Upper lobe of left lung (tissue), 4 donors: ENCODE results near the gene LHX2.

Source experiments
- EP300 ChIP-seq, 4 donors: sonication (generic); formaldehyde crosslinking; IDR thresholded peaks; one replicate each; pipeline ENCODE4 v1.5.1; 2017; ENCODE audit warnings: antibody characterized with exemption in 4 of 4, control low read depth in 2 of 4
- POLR2A ChIP-seq, 4 donors: fragments of 450-650 bp; IDR thresholded peaks; one replicate each; pipeline ENCODE4 v1.5.1; 2016 to 2017; ENCODE audit warnings: antibody characterized with exemption in 4 of 4, mild to moderate bottlenecking in 2 of 4
- POLR2AphosphoS5 ChIP-seq, 2 donors: sonication (generic); formaldehyde crosslinking; IDR thresholded peaks; one replicate each; pipeline ENCODE4 v1.5.1; 2017; ENCODE audit warnings: antibody characterized with exemption in 2 of 2
- TF ChIP-seq, protein P1 (sequence below), 6 experiments: fragments of 450-650 bp in 4 of 6; fragments of 200-600 bp in 2 of 6; sonication (generic) in 2 of 6; IDR thresholded peaks; one replicate each; pipeline ENCODE4 v1.5.1; 2016 to 2019; ENCODE audit warnings: antibody characterized with exemption in 6 of 6

- TF ChIP-seq, protein P1, sequence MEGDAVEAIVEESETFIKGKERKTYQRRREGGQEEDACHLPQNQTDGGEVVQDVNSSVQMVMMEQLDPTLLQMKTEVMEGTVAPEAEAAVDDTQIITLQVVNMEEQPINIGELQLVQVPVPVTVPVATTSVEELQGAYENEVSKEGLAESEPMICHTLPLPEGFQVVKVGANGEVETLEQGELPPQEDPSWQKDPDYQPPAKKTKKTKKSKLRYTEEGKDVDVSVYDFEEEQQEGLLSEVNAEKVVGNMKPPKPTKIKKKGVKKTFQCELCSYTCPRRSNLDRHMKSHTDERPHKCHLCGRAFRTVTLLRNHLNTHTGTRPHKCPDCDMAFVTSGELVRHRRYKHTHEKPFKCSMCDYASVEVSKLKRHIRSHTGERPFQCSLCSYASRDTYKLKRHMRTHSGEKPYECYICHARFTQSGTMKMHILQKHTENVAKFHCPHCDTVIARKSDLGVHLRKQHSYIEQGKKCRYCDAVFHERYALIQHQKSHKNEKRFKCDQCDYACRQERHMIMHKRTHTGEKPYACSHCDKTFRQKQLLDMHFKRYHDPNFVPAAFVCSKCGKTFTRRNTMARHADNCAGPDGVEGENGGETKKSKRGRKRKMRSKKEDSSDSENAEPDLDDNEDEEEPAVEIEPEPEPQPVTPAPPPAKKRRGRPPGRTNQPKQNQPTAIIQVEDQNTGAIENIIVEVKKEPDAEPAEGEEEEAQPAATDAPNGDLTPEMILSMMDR (IDR thresholded peaks at IDR 0.05) = no peak
- no peak for TF ChIP-seq POLR2AphosphoS5 (IDR thresholded peaks at IDR 0.05)
- no peak for TF ChIP-seq POLR2A (IDR thresholded peaks at IDR 0.05)
- no peak for TF ChIP-seq EP300 (IDR thresholded peaks at IDR 0.05)
Observed at GRCh38 chr9:124032247-124032646, 20.7 kb downstream of the LHX2 start.
